ENCODE results near the gene PTPRM.

Gene PTPRM

GRCh38 chr18:7558769-7559168 is 8.3 kb upstream of the PTPRM start:
- DNase-seq (no peak), ATAC-seq (no peak)
- Mint-ChIP-seq H3K4me1 (no peaks in the 10 kb centered on the region), H3K27ac (no peak overlapping the region), H3K4me3 (no peak overlapping the region), H3K9me3 (no peaks in the 10 kb centered on the region), H3K27me3 (no peaks in the 10 kb centered on the region)

GRCh38 chr18:7559709-7560319 is 7.3 kb upstream of the PTPRM start:
- Mint-ChIP-seq H3K9me3 (no peaks in the 10 kb centered on the region), H3K4me3 (no peak overlapping the region), H3K4me1 (no peaks in the 10 kb centered on the region), H3K27ac (no peak overlapping the region), H3K27me3 (peaks cover 4% of the 10 kb centered on the region)
- no peak for DNase-seq
- ATAC-seq, result no peak

DNA sequence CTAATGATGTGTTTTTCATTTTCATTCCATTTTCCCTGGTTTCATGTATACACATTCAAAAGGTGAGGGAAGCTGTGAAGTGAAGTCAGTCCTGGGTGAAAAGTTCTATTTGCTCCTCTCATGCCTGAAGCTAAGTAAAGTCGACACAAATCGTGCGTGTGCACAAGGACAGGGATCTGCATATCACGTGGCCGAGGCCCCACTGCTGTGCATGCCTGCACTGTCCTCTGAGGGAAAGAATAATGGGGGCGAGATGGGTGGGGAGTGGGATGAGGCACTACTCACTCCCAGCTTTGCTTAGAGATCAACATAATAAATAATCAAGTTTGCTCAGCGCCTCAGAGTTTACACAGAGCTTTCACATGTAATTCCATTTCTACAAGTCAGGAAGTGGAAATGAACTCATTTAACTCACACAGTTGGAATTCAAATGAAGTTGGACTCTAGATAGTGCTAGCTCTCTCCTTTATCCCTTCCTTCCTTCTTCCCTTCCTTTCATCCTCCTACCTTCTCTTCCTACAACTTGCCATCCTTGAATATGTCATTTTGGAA is 5.1 kb upstream of the PTPRM start:
- ATAC-seq (no peak), DNase-seq (no peak)
- Mint-ChIP-seq H3K27ac (no peak overlapping the region), H3K9me3 (no peaks in the 10 kb centered on the region), H3K27me3 (peaks cover 24% of the 10 kb centered on the region), H3K4me1 (no peaks in the 10 kb centered on the region), H3K4me3 (no peak overlapping the region)

DNA sequence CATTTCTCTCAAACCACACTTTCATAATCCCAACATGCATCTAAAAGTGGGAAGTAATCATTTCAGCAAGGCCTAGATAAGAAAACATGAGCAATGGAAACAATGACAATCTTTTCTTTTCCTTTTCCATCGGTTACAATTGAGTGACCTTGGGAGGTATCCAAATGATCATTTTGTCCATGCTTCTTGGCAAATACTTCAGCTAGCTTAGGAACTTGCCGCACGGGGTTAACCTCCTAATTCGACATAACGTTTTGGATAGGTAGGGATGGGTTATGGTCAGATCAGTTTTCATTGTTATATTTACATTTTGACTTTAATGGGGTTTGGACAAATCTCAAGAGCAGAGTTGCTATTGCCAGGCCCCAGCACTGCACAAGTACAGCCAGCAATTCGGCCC is 4.6 kb upstream of the PTPRM start:
- ATAC-seq, result no peak
- H3K27me3 Mint-ChIP-seq, result peaks cover 24% of the 10 kb centered on the region
- no peak overlapping the region for H3K4me3 Mint-ChIP-seq
- no peaks in the 10 kb centered on the region for H3K4me1 Mint-ChIP-seq
- no peak overlapping the region for H3K27ac Mint-ChIP-seq
- DNase-seq, result no peak
- no peaks in the 10 kb centered on the region for H3K9me3 Mint-ChIP-seq

- no peak overlapping the region for H3K27ac Mint-ChIP-seq
- no peak for ATAC-seq
- H3K9me3 Mint-ChIP-seq, result no peaks in the 10 kb centered on the region
- no peak for DNase-seq
- H3K4me1 Mint-ChIP-seq, result peaks cover 8% of the 10 kb centered on the region
- peak overlapping the region in 1 of 2 donors; percentile 6 for H3K4me3 Mint-ChIP-seq
- H3K27me3 Mint-ChIP-seq, result peaks cover 46% of the 10 kb centered on the region
Observed at GRCh38 chr18:7565677-7566076, 1.4 kb upstream of the PTPRM start.

GRCh38 chr18:7566244-7566566 is 911 bp upstream of the PTPRM start:
- ATAC-seq (no peak), DNase-seq (no peak)
- no peaks in the 10 kb centered on the region for H3K9me3 Mint-ChIP-seq
- H3K4me1 Mint-ChIP-seq, result peaks cover 8% of the 10 kb centered on the region
- H3K4me3 Mint-ChIP-seq, result peak overlapping the region; percentile 47 to 71
- H3K27me3 Mint-ChIP-seq, result peaks cover 50% of the 10 kb centered on the region
- H3K27ac Mint-ChIP-seq, result no peak overlapping the region

- peaks cover 52% of the 10 kb centered on the region for H3K27me3 Mint-ChIP-seq
- H3K4me3 Mint-ChIP-seq, result no peak overlapping the region
- no peaks in the 10 kb centered on the region for H3K9me3 Mint-ChIP-seq
- ATAC-seq (peak; percentile 31), DNase-seq (peak; percentile 5 to 15)
- no peak overlapping the region for H3K27ac Mint-ChIP-seq
- H3K4me1 Mint-ChIP-seq, result peaks cover 10% of the 10 kb centered on the region
Observed at GRCh38 chr18:7567474-7568425, 634 bp downstream of the PTPRM start.

GRCh38 chr18:7568426-7568825 is 1.3 kb downstream of the PTPRM start:
- H3K4me3 Mint-ChIP-seq, result no peak overlapping the region
- ATAC-seq, result no peak

GRCh38 chr18:7571626-7572025 is 4.5 kb downstream of the PTPRM start:
- DNase-seq, result no peak
- peaks cover 42% of the 10 kb centered on the region for H3K27me3 Mint-ChIP-seq
- no peak for ATAC-seq

More at GRCh38 chr18:7568426-7568825, 1.3 kb downstream of the PTPRM start:
- Mint-ChIP-seq H3K9me3 (no peaks in the 10 kb centered on the region), H3K27ac (no peak overlapping the region), H3K4me1 (peaks cover 15% of the 10 kb centered on the region), H3K27me3 (peaks cover 59% of the 10 kb centered on the region)
- DNase-seq, result no peak

DNA sequence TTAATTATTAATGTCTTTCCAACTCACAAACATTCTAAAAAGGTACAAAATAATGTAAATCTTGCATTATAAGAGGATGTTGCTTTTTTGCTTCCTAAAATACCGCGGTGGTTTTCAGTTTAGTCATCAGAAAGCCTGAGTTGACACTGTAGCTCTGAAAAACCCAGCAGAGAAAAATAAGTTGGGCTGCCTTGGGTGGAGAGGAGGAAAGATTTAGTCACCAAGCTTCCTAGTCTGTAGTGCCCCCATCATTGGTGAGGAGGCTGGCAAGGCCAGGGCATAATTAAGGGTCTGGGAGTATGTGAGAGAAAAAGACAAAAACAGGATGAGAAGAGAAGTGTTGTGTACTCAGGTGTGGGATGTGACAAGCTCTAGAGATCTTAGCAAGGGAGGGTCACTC is 5.7 kb downstream of the PTPRM start:
- Mint-ChIP-seq H3K27ac (no peak overlapping the region), H3K9me3 (no peaks in the 10 kb centered on the region), H3K4me3 (no peak overlapping the region), H3K4me1 (peaks cover 15% of the 10 kb centered on the region), H3K27me3 (peaks cover 41% of the 10 kb centered on the region)
- peak; percentile 72 for ATAC-seq
- no peak for DNase-seq

More at GRCh38 chr18:7571626-7572025, 4.5 kb downstream of the PTPRM start:
- Mint-ChIP-seq H3K4me1 (peaks cover 15% of the 10 kb centered on the region), H3K27ac (no peak overlapping the region), H3K9me3 (no peaks in the 10 kb centered on the region), H3K4me3 (no peak overlapping the region)

GRCh38 chr18:7575465-7576028 is 8.4 kb downstream of the PTPRM start:
- Mint-ChIP-seq H3K27me3 (peaks cover 21% of the 10 kb centered on the region), H3K4me1 (peaks cover 8% of the 10 kb centered on the region), H3K4me3 (no peak overlapping the region), H3K9me3 (no peaks in the 10 kb centered on the region), H3K27ac (no peak overlapping the region)
- ATAC-seq (no peak), DNase-seq (no peak)

DNA sequence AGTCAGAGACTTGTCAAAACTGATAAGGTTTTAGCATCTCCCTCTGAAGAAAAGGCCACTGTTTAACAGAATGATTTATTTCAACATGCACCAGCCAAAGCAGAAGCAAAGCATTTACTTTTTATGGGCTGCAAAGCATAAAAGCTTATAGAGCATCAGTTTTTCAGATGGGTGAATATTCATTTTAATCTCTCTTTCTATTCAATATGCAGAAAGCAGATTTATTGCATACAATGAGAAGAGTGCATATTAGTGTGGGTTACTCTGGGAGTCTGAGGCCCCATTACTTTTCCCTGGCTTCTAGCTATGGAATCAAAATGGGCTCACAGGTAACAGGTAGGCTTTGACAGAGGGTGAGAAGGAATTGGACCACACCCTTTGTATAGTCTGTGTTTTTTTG is 9.0 kb downstream of the PTPRM start:
- H3K9me3 Mint-ChIP-seq, result no peaks in the 10 kb centered on the region
- peaks cover 15% of the 10 kb centered on the region for H3K27me3 Mint-ChIP-seq
- peaks cover 8% of the 10 kb centered on the region for H3K4me1 Mint-ChIP-seq
- no peak overlapping the region for H3K4me3 Mint-ChIP-seq
- DNase-seq (no peak), ATAC-seq (no peak)
- H3K27ac Mint-ChIP-seq, result no peak overlapping the region

- Mint-ChIP-seq H3K4me3 (no peak overlapping the region), H3K27me3 (peaks cover 15% of the 10 kb centered on the region), H3K27ac (no peak overlapping the region), H3K9me3 (no peaks in the 10 kb centered on the region), H3K4me1 (peaks cover 8% of the 10 kb centered on the region)
- ATAC-seq (no peak), DNase-seq (no peak)
Observed at GRCh38 chr18:7576685-7577084, 9.6 kb downstream of the PTPRM start.

GRCh38 chr18:7577706-7578105 is 10.6 kb downstream of the PTPRM start:
- Mint-ChIP-seq H3K4me1 (peaks cover 6% of the 10 kb centered on the region), H3K27ac (peak overlapping the region in 1 of 2 donors; percentile 74), H3K4me3 (no peak overlapping the region), H3K9me3 (no peaks in the 10 kb centered on the region), H3K27me3 (peaks cover 13% of the 10 kb centered on the region)
- ATAC-seq (no peak), DNase-seq (no peak)

GRCh38 chr18:7579176-7579917 is 12.2 kb downstream of the PTPRM start:
- DNase-seq (no peak), ATAC-seq (no peak)
- H3K4me3 Mint-ChIP-seq, result no peak overlapping the region
- no peaks in the 10 kb centered on the region for H3K9me3 Mint-ChIP-seq
- no peak overlapping the region for H3K27ac Mint-ChIP-seq
- H3K4me1 Mint-ChIP-seq, result no peaks in the 10 kb centered on the region
- H3K27me3 Mint-ChIP-seq, result no peaks in the 10 kb centered on the region

Measured in stimulated activated naive CD8-positive, alpha-beta T cell treated with anti-CD3 and anti-CD28 coated beads, Interleukin-15, amount 100 ng/mL, for 72 hours (primary cell).